B cell (primary cell): ENCODE results near the gene TP53BP1. TPM values are rescaled to one million over a fixed set of nuclear protein-coding genes. Genes with fewer than 3 reads are reported as not detected.

Source experiments
- ATAC-seq: fragments of 200-7000 bp; cut with Tn5 transposase; one replicate; pipeline ENCODE4 v1.10.0; 2021; ENCODE audit warnings: low read depth, mild to moderate bottlenecking, moderate number of reproducible peaks, moderate library complexity
- CTCF ChIA-PET: fragments of 350-600 bp; sonication (Branson Sonifier 250); formaldehyde crosslinking; loops from one replicate; lab custom pipeline; 2021; ENCODE audit warnings: antibody characterized with exemption, inconsistent platforms; lab: Charles Lee
- POLR2A ChIA-PET: fragments of 350-600 bp; sonication (Branson Sonifier 250); formaldehyde crosslinking; loops from one replicate; lab custom pipeline; 2021; ENCODE audit warnings: antibody characterized with exemption; lab: Charles Lee
- DNase-seq: peaks from one replicate; pipeline ENCODE4 v3.0.0; 2013
- H2AFZ ChIP-seq: 2 replicates; pipeline ENCODE4 v1.6.1; 2012; ENCODE audit warnings: mild to moderate bottlenecking, low read depth, low read length; ENCODE audit not compliant: insufficient read depth, poor library complexity, severe bottlenecking
- H3K27ac ChIP-seq, 2 donors: 1 replicate in 1 of 2; 2 replicates in 1 of 2; pipeline ENCODE4 v1.5.1; 2012 to 2013; ENCODE audit warnings: low read length in 2 of 2, mild to moderate bottlenecking in 2 of 2, moderate library complexity in 1 of 2
- H3K27me3 ChIP-seq, 4 experiments: fragments of 200-600 bp in 1 of 4; sonication (generic) in 1 of 4; replicated peaks in 1 of 4; 1 replicate in 2 of 4; 2 replicates in 2 of 4; pipeline versions ENCODE4 v1.6.1 to v1.7.0; 2013 to 2016; ENCODE audit warnings: low read length in 3 of 4, mild to moderate bottlenecking in 2 of 4, mixed read lengths in 1 of 4, moderate library complexity in 1 of 4; ENCODE audit not compliant: insufficient read depth in 4 of 4, control insufficient read depth in 3 of 4; ENCODE audit errors: control extremely low read depth in 1 of 4
- H3K36me3 ChIP-seq, 2 experiments: replicated peaks in 1 of 2; 1 replicate in 1 of 2; 2 replicates in 1 of 2; pipeline versions ENCODE4 v1.6.1 to v1.7.1; 2013; ENCODE audit warnings: low read length in 1 of 2; ENCODE audit not compliant: insufficient read depth in 2 of 2, control insufficient read depth in 1 of 2; ENCODE audit errors: control extremely low read depth in 1 of 2, extremely low read depth in 1 of 2
- H3K4me1 ChIP-seq, 2 donors: fragments of 200-600 bp in 1 of 2; sonication (generic) in 1 of 2; 1 replicate in 1 of 2; 2 replicates in 1 of 2; pipeline versions ENCODE4 v1.5.1 to v1.6.1; 2013 to 2017; ENCODE audit warnings: low read length in 2 of 2; ENCODE audit not compliant: control insufficient read depth in 2 of 2, insufficient read depth in 2 of 2
- H3K4me2 ChIP-seq: replicated peaks from 2 replicates; pipeline ENCODE3; 2012; ENCODE audit warnings: mild to moderate bottlenecking, low read depth, low read length; ENCODE audit not compliant: poor library complexity, severe bottlenecking
- H3K4me3 ChIP-seq, 5 experiments: fragments of 200-600 bp in 1 of 5; sonication (generic) in 1 of 5; 1 replicate in 3 of 5; 2 replicates in 2 of 5; pipeline versions ENCODE4 v1.5.1 to v1.7.0; 2011 to 2016; ENCODE audit warnings: low read length in 4 of 5, mild to moderate bottlenecking in 4 of 5, low read depth in 2 of 5, control low read depth in 1 of 5, moderate library complexity in 1 of 5; ENCODE audit not compliant: insufficient read depth in 1 of 5; ENCODE audit errors: control extremely low read depth in 1 of 5, extremely low read depth in 1 of 5
- H3K79me2 ChIP-seq: fragments of 200-600 bp; sonication (generic); one replicate; pipeline ENCODE4 v1.6.0; 2016; ENCODE audit warnings: low read length; ENCODE audit not compliant: control insufficient read depth, insufficient read depth
- H3K9ac ChIP-seq: fragments of 200-600 bp; sonication (generic); 2 replicates; pipeline ENCODE4 v1.6.1; 2017; ENCODE audit warnings: mild to moderate bottlenecking, low read length, moderate library complexity
- H3K9me3 ChIP-seq, 3 donors: one replicate each; pipeline versions ENCODE4 v1.6.1 to v1.7.1; 2013; ENCODE audit warnings: low read length in 2 of 3; ENCODE audit not compliant: control insufficient read depth in 2 of 3, insufficient read depth in 1 of 3; ENCODE audit errors: control extremely low read depth in 1 of 3
- H4K20me1 ChIP-seq: 2 replicates; pipeline ENCODE4 v1.6.0; 2012; ENCODE audit warnings: mild to moderate bottlenecking, low read length; ENCODE audit not compliant: insufficient read depth, control insufficient read depth, poor library complexity, severe bottlenecking
- H3K27ac Mint-ChIP-seq: one replicate; pipeline ENCODE4 v1.8.0; 2021; ENCODE audit warnings: mixed read lengths
- H3K27me3 Mint-ChIP-seq: one replicate; pipeline ENCODE4 v1.8.0; 2021; ENCODE audit warnings: mixed read lengths
- H3K4me1 Mint-ChIP-seq: one replicate; pipeline ENCODE4 v1.8.0; 2021; ENCODE audit warnings: mixed read lengths
- H3K4me3 Mint-ChIP-seq: one replicate; pipeline ENCODE4 v1.8.0; 2021; ENCODE audit warnings: mixed read lengths
- H3K9me3 Mint-ChIP-seq: one replicate; pipeline ENCODE4 v1.8.0; 2022; ENCODE audit warnings: mixed read lengths; ENCODE audit not compliant: insufficient read depth
- EZH2 ChIP-seq: IDR thresholded peaks from 2 replicates; pipeline ENCODE4 v1.6.1; 2012; ENCODE audit warnings: borderline replicate concordance, low read depth, mild to moderate bottlenecking, moderate library complexity, low read length; ENCODE audit not compliant: insufficient read depth, poor library complexity, severe bottlenecking
- WGBS: methylation state at CpG from one replicate; pipeline ENCODE4 v1.1.5; 2013; ENCODE audit warnings: missing lambda C conversion rate; ENCODE audit not compliant: insufficient coverage; 5-methylcytosine and 5-hydroxymethylcytosine counted together
- intact Hi-C: fragments of 100-400 bp; cut with micrococcal nuclease; formaldehyde crosslinking; loops from one replicate; pipeline ENCODE4 v1.10.0; 2022
- polyA plus RNA-seq: library from polyadenylated mRNA; depleted of rRNA; stranded (reverse); fragments of >200 nt; gene quantifications from 2 replicates; pipeline ENCODE4 v1.2.3, GENCODE V29; 2012
- total RNA-seq, 2 donors: library from RNA; stranded (reverse); fragments of 120-200 nt in 1 of 2; gene quantifications; 1 replicate in 1 of 2; 2 replicates in 1 of 2; pipeline versions ENCODE4 v1.2.3 to v1.2.4, GENCODE V29; 2013 to 2022
- TF ChIP-seq, protein P1 (sequence below): fragments of 200-600 bp; IDR thresholded peaks from one replicate; pipeline ENCODE4 v1.8.0; 2022; ENCODE audit warnings: antibody characterized with exemption, mild to moderate bottlenecking

TP53BP1 gene
- total and polyA plus RNA-seq, 2 donors (not counting 1 experiment from before 2014, with no cell fraction given) = 13.1 to 70.5 TPM

DNA sequence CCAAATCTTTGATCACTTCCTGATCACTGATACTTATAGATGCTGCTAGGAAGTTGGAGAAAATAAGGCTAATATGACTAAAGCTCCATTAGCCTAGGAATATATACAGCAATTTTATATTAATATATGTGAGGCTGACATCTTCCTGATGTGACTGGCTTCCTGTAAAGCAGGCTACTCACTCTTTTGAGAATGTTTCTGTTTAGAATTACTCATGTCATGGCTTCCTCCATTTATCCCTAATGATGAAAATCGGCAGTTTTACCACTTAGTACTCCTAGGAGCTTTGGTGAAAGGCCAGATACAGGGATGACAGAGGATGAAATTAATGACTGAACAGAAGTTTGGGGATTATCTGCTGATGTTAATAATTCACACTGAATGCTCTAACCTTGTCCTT, 20.6 kb upstream of the TP53BP1 start:
- ChIA-PET POLR2A (interaction anchor here (1.3 kb wide), 1 partner anchor 20 kb away, joined by 3 read pairs; the partner anchor contains the start of gene TP53BP1), CTCF (interaction anchor here (0.7 to 6.6 kb wide), 7 partner anchors 8 to 407 kb away, joined by 3 to 97 read pairs (median 17); partner anchors contain the start of gene TP53BP1)
- no peaks in the 10 kb centered on the region for H3K36me3 ChIP-seq
- H4K20me1 ChIP-seq = no peaks in the 10 kb centered on the region
- Mint-ChIP-seq H3K9me3 (no peaks in the 10 kb centered on the region), H3K27ac (no peak overlapping the region), H3K4me3 (no peak overlapping the region), H3K27me3 (peaks cover 46% of the 10 kb centered on the region), H3K4me1 (peaks cover 30% of the 10 kb centered on the region)
- no peaks in the 10 kb centered on the region for H3K79me2 ChIP-seq
- peaks cover 0 to 43% (median 22%) of the 10 kb centered on the region in 4 experiments for H3K27me3 ChIP-seq
- TF ChIP-seq EZH2 = no peak
- TF ChIP-seq, protein P1, sequence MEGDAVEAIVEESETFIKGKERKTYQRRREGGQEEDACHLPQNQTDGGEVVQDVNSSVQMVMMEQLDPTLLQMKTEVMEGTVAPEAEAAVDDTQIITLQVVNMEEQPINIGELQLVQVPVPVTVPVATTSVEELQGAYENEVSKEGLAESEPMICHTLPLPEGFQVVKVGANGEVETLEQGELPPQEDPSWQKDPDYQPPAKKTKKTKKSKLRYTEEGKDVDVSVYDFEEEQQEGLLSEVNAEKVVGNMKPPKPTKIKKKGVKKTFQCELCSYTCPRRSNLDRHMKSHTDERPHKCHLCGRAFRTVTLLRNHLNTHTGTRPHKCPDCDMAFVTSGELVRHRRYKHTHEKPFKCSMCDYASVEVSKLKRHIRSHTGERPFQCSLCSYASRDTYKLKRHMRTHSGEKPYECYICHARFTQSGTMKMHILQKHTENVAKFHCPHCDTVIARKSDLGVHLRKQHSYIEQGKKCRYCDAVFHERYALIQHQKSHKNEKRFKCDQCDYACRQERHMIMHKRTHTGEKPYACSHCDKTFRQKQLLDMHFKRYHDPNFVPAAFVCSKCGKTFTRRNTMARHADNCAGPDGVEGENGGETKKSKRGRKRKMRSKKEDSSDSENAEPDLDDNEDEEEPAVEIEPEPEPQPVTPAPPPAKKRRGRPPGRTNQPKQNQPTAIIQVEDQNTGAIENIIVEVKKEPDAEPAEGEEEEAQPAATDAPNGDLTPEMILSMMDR = no peak
- WGBS = no CpG with 5 or more reads among the region's 1 CpG
- no peak overlapping the region for H3K27ac ChIP-seq
- no peak overlapping the region for H3K9ac ChIP-seq
- no peak overlapping the region for H3K4me2 ChIP-seq
- intact Hi-C loops = loop anchor here (5.0 to 10.0 kb wide), 4 partner anchors 141 to 1024 kb away; partner anchors contain the start of genes CCNDBP1, EIF3J, GOLM2 and TUBGCP4
- ATAC-seq (no peak), DNase-seq (no peak)
- H2AFZ ChIP-seq = no peak overlapping the region
- H3K4me3 ChIP-seq = no peak overlapping the region
- peaks cover 0 to 4% (median 0%) of the 10 kb centered on the region in 3 donors for H3K9me3 ChIP-seq
- peaks cover 25 to 32% of the 10 kb centered on the region in 2 donors for H3K4me1 ChIP-seq
